ENCODE measurements around the gene DICER1.
"Not testable (repeated sequence)": the region's sequence is repeated elsewhere in the genome, so short reads cannot be mapped to it uniquely, and the experiment has no call there.

The DICER1 gene

DNA sequence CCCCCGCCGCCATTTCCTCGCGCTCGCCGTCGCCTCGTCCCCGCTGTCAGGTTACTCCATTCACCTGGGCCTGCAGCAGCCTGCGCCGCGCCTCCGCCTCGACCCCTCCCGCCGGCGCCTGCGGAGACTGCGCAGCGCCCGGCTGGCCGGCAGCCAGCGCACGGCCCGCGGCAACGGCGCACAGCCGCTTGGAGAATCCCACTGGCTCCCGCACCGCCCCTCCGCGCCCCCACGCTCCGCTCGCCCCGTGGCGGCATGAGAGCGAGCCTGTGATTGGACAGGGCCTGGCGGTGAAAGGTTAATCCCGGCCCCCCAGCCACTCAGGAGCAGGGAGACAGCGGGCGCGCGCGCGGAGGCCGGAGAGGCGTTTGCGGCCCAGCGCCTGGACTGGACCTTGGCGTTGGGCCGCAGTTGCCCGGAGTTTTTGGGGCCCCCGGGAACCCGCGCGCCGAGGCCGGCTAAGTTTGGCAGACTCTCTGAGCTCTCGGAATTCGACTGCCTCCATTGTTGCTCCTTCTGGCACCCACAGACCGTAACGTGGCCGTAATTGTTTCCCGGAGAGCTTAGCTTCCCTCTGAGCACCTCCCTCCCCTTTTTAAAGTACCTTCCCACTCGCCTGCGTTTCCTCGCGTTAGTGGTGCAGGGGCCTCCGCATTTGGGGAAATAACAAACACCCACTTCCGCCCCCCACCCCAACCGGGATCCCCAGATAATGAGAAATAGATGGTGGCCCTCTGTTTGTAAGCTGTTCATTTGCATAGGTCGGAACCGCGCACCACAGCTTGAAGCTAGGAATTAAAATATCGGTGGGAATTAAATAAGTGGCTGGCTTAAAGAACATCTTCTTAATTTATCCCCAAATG lies at the start of gene DICER1:
Gene DICER1 (minus strand): TSS at position 203 of the 863 bp plus-strand sequence. CDS start 24,071 bp downstream, outside the sequence.
- peak; percentile 89 for DNase-seq (ENCODE audit: low spot score)

- no peak for DNase-seq (ENCODE audit: low spot score)
Measured at GRCh38 chr14:95206534-95206933, 49.2 kb upstream of the DICER1 start.

DNA sequence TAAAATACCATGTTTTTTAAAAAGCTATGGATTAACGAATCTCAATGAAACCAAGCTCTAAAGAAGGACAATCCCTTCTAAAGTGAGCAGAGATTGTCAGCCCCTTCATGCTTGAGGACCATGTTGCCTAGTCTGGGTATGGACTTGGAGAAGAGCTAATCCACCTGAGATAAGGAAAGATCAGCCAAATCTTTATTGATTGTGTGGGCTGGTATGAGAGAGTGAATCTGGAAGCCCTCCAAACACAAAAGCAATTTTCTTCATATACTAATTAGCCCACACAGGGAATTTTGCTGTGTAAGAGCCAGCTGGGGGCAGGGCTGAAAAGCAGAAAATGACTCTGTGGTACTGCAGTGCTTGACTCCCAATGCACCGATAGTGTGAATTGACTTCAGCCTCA lies 47.4 kb upstream of the DICER1 start:
- no peak for DNase-seq (ENCODE audit: low spot score)

- not testable (repeated sequence) for DNase-seq (ENCODE audit: low spot score)
Measured at GRCh38 chr14:95201745-95202144, 44.4 kb upstream of the DICER1 start.

DNA sequence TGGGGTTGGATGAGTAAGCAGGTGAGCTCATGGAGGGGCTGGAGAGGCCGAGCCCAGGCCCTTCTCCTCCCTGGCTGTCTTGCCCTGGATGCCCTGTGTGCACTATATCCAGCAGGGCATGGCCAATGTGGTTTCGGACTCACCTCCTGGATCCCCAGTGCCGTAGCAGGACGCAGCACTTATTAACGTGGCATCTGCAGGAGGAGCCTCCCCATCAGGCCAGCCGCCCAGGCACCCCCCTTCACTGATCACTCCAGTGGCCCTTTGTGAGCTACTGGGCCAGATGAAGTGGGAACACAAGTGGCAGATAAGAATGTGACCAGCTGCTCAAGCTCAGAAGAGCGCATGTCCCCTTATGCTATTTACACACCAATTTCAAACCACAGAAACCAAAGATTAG lies 43.1 kb upstream of the DICER1 start:
- DNase-seq (ENCODE audit: low spot score): no peak

- no peak for DNase-seq (ENCODE audit: low spot score)
Measured at GRCh38 chr14:95199298-95199983, 42.1 kb upstream of the DICER1 start.

- DNase-seq (ENCODE audit: low spot score): no peak
Measured at GRCh38 chr14:95198320-95198719, 41.0 kb upstream of the DICER1 start.

- DNase-seq (ENCODE audit: low spot score): no peak
Measured at GRCh38 chr14:95197551-95197950, 40.2 kb upstream of the DICER1 start.

DNA sequence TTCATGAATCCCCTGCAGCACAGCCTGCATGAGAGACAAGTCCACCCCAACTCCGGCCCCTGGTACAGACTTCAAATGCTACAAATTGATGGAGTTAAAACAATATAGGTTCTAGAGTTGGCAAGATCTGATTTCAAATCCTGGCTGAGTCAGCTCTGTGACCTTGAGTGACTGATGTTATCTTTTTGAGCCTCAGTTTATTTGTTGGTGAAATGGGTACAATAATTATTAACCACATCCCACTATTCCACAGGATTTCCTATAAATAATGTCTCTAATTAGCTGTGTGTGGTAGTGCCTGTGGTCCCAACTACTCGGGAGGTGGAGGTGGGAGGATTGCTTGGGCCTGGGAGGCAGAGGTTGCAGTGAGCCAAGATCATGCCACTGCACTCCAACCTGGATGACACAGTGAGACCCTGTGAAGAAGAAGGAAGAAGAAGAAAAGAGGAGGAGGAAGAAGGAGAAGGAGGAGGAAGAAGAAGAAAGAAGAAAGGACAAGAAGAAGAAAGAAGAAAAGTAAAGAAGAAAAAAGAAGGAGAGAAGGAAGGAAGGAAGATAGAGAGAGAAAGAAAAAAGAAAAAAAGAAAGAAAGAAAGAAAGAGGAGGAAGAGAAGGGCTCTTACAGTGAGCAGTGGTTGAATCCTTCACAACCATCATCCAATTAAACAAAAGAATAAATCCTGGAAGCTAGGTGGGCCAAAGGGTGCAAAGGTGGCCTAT lies 39.7 kb upstream of the DICER1 start:
- DNase-seq (ENCODE audit: low spot score): no peak

GRCh38 chr14:95196268-95196667 lies 38.9 kb upstream of the DICER1 start:
- DNase-seq (ENCODE audit: low spot score): peak; percentile 34

GRCh38 chr14:95195031-95195430 lies 37.7 kb upstream of the DICER1 start:
- DNase-seq (ENCODE audit: low spot score): no peak

- no peak for DNase-seq (ENCODE audit: low spot score)
Measured at GRCh38 chr14:95193081-95193480, 35.8 kb upstream of the DICER1 start.

GRCh38 chr14:95192311-95192710 lies 35.0 kb upstream of the DICER1 start:
- DNase-seq (ENCODE audit: low spot score): no peak

DNA sequence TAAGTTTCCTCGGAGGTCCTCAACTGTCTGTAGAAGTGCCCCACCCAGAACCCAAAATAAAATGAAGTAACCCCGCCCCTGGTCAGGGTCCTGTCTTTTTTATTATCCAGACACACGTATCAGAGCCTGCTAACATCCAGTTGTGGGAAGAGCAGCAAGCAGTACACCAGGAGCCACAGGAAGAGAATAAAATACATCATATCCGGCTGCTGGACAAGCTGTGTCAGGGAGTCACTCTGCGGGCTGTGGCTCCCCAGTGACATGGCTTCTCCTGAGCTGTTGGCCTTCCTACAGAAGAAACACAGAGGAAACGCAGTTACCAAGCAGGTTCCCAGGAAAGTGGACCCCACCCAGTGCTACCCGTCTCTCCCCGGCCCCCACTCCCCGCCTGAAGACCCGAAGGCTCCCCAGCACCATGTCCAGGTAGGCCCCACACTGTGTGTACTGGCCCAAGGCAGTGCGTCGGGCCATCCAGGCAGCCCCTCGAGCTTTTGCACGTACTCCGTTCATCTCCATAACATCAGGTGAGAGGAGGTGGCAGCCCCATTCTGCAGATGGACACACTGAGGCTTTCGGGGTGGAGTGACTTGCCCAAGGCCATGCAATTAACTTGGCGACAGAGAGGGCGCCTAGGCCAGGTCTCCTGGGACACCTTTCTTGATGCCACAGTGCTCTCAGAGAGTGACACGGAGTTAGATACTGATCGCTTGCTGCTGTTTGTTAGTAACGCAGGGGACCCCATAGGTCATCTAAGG lies 34.3 kb upstream of the DICER1 start:
- no peak for DNase-seq (ENCODE audit: low spot score)

GRCh38 chr14:95190857-95191256 lies 33.5 kb upstream of the DICER1 start:
- no peak for DNase-seq (ENCODE audit: low spot score)

GRCh38 chr14:95190346-95190840 lies 33.1 kb upstream of the DICER1 start:
- DNase-seq (ENCODE audit: low spot score): no peak

DNA sequence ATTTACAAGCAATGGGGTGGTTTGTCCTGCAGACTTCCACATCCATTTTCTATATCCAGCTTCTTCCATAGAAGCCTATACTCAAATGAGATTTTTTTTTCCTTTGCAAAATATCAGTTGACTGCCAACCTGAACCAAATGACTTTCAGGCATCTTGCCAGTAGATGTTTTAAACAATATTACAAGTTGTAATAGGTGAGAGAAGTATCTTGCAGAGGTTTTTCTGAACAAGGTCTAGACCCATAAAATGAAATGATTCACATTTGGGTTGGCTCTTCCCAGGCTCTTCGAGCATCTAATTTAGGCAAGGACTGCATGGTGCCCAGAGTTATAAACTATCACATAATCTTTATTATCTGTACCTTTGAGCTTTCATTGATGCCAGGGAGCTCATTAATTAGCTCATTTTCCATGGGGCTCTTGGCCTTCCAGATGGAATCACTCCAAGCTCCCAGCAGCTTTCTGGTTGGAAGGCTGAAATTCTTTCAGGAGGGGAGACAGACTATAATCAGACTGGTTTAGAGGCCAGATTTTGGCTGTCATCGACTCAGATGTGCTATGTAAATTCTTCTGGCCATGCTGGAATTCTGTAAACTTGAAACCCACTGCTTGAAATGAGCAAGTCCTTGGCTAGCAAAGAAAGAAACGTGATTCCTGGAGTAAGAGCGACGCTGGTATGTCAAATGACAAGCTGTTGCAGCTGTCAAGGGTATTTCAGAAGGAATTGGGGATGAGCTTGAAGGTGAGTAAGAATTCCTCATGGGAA lies 32.2 kb upstream of the DICER1 start:
- no peak for DNase-seq (ENCODE audit: low spot score)

DNA sequence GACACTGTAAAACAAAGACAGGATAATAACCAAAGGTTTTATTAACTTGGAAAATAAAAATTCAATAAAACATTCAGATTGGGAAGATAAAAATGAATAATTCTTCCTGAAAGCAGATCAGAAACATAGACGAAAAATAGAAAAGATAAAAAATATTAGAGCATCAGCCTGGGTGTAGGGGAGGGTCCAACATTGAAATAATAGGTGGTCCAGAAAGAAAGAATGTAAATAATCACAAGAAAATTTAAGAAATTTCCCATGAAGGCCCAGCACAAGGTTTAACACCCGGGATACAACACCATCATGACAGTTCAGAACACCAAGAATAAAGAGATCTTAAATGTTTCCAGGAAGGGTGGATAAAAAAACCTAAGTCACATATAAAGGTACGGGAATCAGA lies 31.1 kb upstream of the DICER1 start:
- no peak for DNase-seq (ENCODE audit: low spot score)

DNA sequence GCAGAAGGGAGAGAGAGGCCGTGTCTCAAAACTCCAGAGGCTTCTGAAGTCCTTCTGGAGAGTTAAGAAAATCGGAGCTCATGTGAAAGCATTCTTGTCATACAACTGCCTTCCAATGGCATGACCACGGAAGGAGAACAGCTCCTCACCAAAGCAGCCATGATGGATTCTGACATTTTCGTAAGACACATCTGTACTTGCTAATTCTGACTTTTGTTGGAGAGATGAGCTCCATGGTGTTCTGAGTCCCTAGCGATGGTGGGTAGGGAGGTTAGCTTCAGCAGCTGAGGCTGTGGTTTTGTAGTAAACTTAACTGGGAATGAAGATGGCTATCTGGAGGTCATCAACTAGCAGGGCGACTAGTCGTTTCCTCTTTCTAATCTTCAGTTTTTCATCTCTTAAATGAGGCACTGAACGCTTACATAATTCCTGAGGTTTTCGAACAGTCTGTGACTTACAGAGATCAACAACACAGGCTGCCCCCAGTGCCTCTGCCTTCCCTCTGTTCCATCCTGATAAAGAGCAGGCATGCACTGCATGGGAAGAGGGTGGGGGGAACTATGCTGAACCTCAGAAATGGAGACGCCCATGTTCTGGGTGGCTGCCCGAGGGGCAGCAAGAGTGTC lies 28.6 kb upstream of the DICER1 start:
- DNase-seq (ENCODE audit: low spot score): no peak

DNA sequence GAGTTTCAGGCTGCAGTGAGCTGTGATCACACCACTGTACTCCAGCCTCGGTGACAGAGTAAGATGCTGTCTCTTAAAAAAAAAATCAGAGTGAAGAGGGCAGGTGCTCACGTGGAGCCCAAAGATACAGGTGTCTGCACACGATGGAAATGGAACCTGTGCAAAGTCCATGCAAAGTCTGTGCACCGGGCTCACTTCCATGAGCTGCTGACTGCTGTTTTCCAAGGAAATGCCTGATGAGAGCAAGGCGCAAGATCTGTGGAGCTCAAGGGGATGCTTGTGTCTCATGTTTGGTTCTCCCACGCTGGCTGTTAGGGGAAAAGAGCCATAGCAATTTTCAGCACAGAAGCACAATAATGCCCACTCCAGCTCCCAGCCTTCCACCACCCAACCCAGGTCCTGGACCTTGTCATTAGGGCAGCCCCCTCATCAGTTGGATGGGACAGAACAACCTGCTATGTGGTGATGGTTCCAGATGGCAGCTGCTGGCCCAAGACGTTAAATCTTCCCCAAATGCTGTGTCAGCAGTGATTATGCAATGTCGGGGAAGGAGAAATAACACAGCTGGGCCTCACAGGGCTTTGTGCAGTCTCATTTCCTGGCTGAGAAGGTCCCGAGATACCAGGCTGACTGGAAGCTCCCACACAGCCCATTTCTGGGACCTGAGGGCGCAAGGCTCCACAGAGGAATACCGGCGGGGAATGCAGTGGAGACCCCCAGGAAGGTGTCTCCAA lies 27.9 kb upstream of the DICER1 start:
- DNase-seq (ENCODE audit: low spot score): no peak

All from SW480 (cell line).